GF-D8 (cell line): Measurements from ENCODE around the gene SNX19.
A peak's percentile ranks its signal among the peaks of the same experiment; 100 is the strongest.

ENCODE experiments used
- DNase-seq: peaks from one replicate; lab custom pipeline; 2025; lab: John Stamatoyannopoulos, UW

SNX19 gene

DNA sequence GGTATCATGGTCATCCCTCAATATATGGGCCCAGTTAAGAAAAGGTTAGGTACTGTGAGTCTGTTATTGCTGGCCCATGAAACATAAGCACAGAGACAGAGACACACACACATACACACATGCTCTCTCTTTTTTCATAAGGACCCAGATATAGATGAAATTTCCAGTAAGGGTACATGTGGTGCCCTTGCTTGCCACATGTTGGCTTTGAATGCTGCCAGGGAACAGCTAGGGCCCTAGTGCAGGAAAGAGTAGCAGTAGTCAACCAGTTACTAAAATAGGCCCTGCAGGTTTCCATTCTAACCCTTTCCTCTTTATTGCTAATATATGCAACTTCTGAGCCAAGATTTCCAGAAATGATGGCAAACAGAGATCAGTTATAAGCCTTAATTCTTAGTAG lies 9.1 kb downstream of the SNX19 start:
- no peak for DNase-seq

DNA sequence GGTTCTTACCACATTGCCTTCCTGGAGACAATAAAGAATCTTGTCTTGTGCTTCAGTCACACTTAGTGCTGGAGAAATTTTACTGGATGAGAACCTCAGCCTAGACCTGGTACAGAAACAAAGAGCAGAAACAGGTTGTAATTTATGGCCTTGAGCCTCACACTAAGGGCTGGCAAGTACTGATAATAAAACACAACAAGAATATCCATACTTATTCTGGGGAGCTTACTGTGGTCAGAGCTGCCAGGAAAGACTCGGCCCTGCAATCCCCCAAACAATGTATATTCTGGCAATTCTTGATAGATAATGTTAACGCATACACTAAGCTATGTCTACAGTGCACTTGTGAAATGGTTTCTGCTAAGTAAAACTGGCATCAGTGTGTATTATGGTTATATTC lies 9.7 kb downstream of the SNX19 start:
- no peak for DNase-seq

DNA sequence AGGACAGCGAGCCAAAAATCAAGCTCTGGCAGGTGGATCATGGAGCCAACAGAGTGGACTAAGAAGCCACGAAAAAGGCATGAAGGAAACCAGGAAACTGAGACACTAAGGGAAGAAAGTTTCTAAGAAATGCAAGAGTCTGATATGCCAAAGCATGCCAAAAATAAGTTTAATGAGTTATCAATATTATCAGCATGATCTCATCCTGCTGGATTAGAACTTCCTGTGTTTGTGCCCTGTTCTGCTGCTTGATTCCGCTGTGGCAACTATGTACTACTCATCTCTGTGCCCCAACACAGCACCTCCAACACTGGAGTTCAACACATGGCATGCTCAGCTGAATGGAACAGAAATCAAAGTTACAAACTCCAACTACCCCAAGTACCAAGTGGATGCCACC lies 10.8 kb downstream of the SNX19 start:
- DNase-seq: no peak

DNA sequence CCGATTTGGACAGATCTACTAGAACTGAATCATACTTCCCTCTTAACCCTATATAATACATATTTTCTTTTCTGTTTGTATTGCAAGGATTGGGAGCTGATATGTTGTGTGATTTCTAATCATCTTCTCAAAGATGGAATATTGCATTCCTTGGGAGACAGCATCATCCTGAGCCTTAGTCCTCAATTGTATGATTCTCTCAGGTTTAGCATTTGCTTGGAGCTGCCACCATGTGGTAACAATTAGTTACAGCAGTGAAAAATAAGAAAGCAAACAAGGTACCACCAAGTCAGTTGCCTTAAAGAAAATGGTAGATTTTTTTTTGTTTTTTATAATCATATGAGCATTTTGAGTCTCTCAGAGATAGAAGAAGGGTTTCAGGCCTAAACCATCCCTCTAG lies 11.9 kb downstream of the SNX19 start:
- no peak for DNase-seq

DNA sequence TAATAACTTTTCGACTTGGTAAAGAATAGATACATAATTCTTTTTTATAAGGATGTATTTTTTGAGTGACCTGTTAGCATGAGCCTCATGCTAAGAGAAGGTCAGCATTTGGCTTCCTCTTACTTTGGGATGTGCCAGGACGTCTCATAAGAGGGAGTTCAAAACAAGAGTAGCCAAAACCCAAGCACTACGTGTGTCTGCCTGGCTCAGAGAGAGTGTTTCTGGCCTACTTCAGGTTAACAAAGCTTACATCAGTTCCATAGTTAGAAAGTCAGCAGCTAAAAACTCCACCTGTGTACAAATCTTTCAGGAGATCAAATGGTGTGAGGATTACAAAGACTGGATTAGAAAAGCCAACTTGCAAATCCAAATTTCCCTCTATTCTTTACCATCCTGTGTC lies 13.9 kb downstream of the SNX19 start:
- no peak for DNase-seq

DNA sequence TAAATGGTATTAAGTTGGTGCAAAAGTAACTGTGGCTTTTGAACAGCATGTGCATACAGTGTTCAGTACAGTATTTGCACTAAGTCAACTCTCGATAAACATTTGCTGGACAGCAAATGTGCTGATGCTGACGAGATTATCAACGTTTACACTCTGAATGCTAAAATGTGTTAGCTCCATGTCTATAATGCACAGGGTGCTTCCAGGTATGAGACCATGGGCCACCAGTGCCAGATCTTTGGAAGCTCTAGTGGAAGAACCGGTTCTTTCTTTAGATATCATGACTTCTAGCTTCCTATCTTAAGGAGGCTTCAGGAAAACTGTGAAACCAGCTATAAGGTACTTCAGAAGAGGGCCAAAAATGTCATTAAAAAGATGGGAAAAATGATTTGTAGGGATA lies 17.2 kb downstream of the SNX19 start:
- DNase-seq: no peak

DNA sequence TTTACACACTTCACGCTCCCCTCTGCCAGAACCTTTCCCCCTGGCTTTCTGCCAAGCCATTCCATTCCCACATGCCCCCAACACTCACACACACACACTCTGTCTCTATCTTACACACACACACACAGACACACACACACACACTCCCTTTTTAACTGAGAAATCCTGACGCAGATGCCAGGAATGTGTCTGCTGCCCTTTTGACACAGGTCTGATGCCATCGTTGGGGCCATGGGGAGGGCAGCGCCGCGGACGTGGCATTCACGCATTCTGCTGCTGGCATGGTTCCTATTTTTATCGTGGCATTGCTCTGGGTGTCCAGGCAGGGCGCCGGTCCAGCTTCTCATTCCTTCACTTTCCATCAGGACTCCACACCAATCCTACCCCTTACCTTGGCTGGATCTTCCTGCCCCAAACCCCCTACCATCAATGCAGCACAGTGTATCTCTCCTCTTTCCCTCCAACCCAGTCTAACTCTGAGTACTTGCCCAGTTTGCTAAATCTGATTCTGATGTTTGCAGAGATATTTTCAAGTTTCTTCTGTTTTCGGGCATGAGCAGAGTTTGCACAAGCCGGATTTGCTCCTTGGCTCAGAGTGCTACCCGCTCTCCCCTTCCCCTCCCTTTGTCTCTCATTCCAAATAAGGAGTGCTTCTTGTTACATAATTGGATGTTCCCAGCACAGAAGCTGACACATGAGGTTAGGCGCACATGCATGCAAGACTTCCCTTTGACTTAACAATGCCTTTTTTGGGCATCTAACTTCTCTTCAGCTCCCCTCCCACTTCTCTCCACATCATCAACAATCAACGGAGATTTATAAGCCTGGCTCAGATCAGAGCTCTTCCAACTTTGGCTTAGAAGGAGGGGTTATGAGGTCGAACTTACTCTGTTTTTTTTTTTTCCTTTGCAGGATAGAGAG lies 18.8 kb downstream of the SNX19 start:
- no peak for DNase-seq

DNA sequence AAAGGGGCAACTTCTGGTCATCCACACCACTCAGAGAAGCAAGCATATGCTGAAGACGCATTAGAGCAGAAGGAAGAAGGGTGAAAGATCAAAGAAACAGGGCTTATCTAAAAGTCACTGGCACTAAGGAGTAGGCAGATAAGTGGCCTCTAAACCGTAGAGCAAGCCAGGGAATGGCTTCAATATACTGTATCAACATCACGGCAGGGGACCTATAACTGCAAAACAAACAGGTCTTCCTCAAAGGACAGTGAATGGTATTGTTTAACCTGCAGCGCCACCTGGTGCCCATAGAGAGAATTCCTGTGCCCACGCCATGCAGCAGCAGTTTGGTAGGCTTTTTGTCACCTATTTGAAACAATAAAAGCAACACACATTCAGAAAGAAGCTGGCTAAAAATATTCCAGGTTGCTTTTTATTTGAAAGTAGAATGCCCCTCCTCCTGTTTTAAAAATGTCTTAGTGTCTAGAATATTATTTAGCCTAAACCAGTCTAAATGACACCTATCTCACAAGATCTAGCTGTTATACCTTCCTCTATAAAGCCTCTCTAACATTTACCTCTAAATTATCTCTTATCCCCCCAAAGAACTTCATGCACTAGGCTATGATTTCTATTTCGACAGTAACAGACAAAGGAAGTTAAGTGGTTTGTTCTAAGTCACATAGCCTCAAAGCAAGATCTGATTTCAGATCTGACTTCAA lies 21.8 kb downstream of the SNX19 start:
- DNase-seq: peak; percentile 39

DNA sequence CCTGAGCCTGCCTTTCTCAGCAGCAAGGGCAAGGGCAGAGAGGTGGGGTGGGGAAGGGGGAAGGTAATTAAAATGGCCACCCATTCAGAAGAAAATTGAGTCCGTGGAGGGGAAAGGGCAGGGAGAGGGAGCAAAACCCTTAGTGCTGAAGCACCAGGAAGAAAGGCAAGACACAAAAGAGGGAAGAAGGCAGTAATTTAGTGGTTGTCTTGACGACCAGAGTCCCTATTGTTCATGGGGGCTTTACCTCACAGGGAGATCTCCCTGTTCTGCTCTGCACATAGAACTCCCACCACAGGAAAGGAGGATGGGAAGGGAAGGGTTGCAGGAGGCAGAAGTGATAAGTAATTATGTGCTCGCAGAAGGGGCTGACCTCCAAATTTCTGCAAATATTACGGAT lies 23.4 kb downstream of the SNX19 start:
- DNase-seq: no peak

DNA sequence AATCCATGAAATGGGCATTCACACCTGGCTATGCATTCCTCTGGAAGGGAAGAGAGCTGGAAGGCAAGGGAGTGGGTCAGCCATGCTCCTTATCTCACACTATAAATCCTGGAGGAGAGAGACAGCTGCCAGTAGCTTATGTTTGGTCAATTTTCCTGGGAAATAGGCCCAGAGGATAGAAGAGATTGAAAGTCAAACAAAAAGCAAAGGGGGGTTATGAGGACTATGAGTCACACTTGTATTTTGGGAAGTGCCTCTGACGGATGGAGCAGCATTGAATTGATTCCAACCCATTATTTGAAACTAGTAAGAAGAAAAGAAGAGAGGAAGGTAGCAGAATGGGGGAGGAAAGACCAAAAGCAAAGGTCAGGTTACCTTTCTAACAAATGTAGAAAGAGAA lies 25.0 kb downstream of the SNX19 start:
- DNase-seq: no peak

DNA sequence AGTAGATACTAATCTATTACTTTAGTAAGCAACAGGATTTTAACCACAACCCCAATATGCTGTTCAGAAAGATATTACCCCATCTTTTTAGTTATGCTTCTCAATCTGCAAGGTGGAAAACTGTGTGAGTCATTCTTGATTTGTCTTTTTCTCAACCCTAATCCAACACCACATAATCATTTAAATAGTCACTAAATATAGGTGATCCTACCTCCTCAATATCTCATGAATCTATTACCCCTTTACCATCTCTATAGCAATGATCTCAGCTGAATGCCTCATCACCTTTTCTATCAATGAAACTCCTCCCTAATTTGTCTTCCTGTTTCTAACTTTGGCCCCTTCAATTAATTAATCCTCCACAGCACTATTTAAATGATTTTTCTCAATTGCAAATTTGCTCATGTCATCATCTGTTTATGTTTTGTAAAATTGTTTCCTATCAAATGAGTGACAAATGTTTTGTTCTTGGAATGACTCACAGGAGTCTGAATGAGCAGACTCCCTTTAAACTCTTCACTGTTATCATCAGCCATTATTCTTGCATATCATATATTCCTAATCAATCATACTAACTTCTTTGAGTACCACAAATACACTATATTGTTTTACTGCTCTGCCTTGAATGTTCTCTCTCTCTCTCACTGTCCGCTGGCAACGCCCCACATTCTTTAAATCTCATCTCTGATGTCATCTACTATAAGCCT lies 26.1 kb downstream of the SNX19 start:
- DNase-seq: no peak

DNA sequence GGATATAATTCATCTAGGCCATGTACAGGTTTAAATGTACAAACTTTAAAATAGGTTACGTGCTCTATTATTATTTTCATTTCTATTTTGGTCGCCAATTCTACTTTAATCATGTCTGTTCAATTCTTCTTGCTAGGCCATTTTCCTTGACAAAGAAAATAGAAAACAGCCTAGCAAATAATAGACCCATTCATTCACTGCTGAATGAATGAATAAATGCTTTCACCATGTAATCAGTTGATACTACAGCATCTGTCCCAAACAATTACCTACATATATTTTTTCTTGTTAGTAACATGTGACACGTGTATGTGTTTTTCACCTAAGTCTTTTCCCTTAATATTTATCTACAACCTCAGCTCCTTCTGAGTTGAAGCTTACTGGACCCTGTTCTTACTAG lies 27.5 kb downstream of the SNX19 start:
- DNase-seq: no peak

DNA sequence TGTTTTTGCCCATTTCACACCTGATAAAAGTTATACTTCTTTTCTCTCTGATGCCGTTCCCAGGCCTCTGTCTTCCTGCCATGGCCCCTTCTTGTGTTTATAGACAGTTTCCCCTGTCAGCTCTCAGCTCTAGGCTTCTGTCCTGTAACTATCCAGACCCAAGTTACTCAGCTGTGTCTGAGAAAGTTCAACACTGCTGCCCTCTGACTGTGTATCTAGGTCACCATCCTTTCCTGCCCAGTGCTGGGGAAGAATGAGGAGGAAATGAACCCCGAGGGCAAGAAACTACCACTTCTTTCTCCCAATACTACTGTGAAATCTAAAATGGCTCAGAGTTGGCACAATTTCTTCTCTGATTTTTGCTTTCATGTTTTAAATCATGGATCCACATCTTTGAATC lies 29.6 kb downstream of the SNX19 start:
- no peak for DNase-seq

DNA sequence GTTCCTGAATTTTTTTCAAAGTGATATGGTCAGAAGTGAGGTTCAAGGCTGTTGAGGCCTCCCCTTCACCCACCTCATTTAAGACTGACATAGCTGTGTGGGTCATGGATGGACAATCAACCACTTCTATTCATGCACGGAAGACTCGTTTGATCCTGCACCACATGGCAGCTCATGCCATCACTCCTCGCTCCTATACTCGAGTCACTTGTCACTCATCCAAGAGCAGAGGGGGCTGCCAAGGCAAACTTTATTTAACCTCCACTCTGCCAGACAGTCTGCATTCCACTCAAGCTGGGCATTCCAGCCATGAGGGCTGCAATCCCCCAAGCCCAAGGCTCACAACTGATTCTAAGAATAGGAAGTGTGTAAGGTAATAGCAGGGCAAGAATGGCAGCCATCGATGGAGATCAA lies 34.1 kb downstream of the SNX19 start:
- no peak for DNase-seq

DNA sequence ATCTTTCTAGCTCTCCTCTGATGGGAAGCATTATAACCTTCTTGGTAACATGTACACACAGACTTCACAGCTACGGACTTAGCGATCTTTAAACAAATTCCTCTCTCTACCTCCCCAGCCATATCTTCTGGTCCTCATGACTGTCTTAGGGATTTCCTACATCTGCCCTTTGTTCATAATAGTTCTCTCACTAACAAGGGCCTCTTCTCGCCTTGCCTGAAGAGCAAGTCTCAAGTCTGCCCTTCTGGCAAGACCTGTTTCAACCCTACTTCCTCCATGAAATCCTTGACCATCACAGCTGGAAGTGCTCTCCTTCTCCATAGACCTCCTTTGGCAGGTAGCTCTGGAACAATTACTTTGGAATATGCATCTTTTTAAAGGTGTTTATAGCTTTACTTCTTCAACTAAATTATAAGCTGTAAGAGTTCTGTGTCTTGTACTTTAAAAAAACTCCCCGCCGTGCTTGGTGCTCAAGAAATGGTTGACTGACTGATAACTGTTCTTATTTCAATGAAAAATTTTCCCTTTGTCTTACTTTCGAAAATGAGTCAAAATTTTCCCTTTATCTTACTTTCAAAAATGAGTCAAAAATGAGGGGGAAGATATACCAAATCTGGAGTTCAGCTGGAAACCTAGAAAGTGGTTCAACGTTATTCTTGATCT lies 34.7 kb downstream of the SNX19 start:
- DNase-seq: no peak

DNA sequence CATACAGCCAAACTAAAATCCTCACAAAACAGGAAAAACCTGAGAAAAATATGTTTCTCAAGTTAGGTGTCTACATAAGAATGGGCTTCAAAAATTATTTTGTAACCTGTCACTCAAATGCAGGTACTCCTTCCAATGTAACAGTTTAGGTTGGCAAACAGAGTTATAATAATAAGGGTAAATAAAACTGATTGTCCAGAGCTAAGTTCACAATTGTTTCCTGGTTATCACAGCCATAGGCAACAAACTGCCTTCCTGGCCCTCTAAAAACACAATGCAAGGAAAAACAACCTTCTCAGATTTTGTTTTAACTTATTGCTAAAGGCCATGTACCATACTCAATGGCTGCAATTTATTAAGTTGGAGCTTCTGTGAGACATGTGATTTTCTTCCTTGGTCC lies 36.4 kb downstream of the SNX19 start:
- no peak for DNase-seq

DNA sequence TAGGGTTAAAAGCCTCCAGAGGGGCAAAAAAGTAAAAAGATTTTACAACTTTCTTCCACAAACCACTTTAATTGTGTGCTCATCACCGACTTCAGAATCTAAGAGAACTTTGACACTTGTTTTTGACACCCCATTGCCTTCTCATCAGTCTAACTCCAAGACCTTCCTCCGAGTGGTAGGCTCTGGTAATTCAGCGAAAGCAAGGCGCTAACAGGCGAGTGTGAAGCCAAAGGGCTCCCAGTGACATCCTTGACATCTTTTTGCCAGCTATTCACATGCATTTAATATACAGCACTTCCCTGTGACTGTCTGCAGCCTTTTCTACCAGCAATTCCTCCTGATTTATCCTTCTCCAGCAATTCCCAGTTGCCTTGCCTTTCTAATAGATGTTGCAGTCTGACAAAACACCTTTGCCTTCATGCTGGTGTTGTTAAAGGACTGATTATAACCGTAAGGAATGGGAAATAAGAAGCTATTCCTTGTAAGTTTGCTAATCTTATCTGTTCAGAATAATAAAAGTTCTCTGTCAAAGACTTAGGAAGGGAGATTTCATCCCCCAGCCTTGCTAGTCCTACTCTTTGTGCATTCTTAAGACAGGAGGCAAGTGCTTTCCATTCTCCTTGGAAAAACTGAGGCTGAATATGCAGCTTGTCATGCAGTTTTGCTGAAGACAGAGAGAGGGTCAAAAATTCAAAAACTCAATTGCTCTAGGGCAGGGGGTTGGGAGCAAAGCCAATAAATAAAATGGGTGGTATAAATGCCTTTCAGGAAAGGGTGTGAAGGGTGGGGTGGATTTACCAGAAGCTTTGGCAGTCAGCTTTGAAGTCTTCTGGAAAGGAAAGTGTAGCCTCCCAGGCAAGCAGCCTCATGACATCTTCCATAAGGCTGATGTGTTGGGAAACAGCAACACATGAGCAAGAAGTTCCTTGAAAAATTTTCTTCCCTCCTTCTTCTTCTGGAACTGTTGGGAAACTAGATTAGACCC lies 39.1 kb downstream of the SNX19 start:
- DNase-seq: no peak

DNA sequence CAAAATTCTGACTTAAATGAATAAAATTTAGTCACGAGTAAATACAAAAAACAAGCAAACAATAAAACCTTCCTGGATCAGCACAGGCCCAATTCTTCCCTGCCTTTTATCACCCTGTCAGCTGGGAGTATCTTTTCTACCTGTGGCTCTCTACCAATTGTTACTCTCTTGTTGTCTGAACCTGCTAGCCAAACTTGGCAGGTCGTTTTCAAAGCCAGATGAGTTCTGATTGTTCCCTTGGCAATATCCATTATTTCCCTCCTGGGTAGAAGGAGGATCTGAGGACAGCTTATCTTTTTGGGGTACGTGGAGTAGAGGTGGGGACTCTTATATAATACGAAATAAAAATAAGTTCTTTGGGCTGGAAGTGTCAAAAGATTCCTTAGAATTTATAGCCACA lies 40.2 kb downstream of the SNX19 start:
- DNase-seq: no peak

DNA sequence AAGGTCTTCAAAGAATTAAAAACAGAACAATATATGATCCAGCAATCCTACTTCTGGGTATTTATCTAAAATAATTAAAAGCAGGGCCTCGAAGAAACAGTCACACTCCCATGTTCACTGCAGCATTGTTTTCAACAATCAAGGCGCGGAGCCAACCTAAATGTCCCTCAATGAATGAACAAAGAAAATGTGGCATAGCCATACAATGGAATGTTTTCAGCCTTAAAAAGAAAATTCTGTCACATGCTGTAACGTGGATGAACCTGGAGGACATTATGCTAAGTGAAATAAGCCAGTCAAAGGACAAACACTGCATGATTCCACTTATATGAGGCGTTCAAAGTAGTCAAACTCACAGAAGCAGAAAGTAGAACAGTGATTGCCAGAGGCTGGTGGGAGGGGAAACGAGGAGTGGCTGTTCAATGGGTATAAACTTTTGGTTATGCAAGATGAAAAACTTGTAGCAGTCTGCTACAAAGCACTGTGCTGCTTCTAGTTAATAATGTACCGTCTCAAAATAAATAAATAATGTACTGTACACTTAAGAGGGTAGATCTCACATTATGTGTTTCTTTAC lies 41.2 kb downstream of the SNX19 start:
- no peak for DNase-seq

DNA sequence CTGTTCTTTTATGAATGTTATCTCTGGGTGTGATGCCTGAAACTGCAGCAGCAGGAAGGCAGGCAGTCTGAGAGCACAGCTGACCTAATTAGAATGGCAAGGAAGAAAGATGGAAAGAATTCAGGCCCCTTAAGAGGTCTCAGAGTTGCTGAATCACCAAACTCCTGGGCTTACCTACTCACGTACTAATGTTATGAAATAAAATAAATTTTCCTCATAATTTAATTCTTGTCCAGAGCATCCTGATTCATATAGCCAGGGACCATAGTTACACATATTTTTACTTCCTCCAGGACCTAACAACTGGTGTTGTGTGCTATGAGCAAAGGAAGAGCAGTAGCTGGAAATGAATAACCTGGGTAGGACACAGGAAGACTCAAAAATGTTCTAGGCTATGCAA lies 41.9 kb downstream of the SNX19 start:
- no peak for DNase-seq

DNA sequence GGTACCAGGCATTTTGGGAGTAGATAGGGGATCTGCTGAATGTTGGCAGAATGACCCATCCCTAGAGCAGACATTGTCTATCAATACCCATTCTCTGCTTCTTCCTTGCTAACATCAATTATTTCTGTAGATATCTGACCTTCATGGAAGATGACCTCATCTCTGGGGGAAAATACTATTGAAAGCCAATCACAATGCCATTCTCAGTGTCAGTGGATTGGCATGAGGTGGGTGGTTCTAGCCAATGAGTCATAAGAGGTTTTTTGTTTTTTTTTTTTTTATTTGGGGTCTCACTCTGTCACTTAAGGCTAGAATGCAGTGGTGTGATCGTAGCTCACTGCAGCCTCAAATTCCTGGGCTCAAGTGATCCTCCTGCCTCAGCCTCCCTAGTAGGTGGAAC lies 42.5 kb downstream of the SNX19 start:
- DNase-seq: no peak
